ENCODE results near the gene ANO7. TPM values are rescaled to one million over a fixed set of nuclear protein-coding genes. Genes with fewer than 3 reads are reported as not detected.

The ANO7 gene
- total RNA-seq = 0.79 and 1.1 TPM in 2 replicates

GRCh38 chr2:241188361-241189092 is at the start of gene ANO7:
ANO7 (plus strand) TSS chr2:241188677; CDS start chr2:241190064, 1,387 bp downstream.

GRCh38 chr2:241148891-241149674 is 39.4 kb upstream of the ANO7 start, which contains the start of gene PASK:
PASK (minus strand) TSS chr2:241149472; CDS start chr2:241143032, 6,440 bp downstream.

GRCh38 chr2:241149925-241150659 is 38.4 kb upstream of the ANO7 start, which contains the start of gene PPP1R7:
PPP1R7 (plus strand) TSS chr2:241150467; CDS start chr2:241150496, 29 bp downstream.

Other genes starting within 250 kb of the ANO7 start
- 0.05 and 0.14 TPM in 2 replicates for gene SNED1, start 190.1 kb upstream of the ANO7 start, total RNA-seq
- 14.0 and 20.3 TPM in 2 replicates for gene MTERF4, start 86.4 kb upstream of the ANO7 start, total RNA-seq
- 6.5 and 8.3 TPM in 2 replicates for gene PASK, start 39.2 kb upstream of the ANO7 start, total RNA-seq
- gene PPP1R7, start 38.2 kb upstream of the ANO7 start, total RNA-seq = 77.1 and 79.2 TPM in 2 replicates
- 322 and 418 TPM in 2 replicates for gene HDLBP, start 127.0 kb downstream of the ANO7 start, total RNA-seq
- gene SEPTIN2, start 127.2 kb downstream of the ANO7 start, total RNA-seq = 207 and 226 TPM in 2 replicates
- gene FARP2, start 167.6 kb downstream of the ANO7 start, total RNA-seq = 44.4 and 50.9 TPM in 2 replicates

All from airway epithelial cell (primary cell).